ENCODE data around the gene KLF15.

KLF15 gene

GRCh38 chr3:126348308-126348920 lies 8.8 kb downstream of the KLF15 start:
- DNase-seq (ENCODE audit: low read depth, low spot score), result no peak
- Histone ChIP-seq H3K36me3 (ENCODE audit: insufficient read depth, low read length) (no peaks in the 10 kb centered on the region), H3K27ac (no peak overlapping the region), H3K9me3 (ENCODE audit: low read depth, low read length) (no peaks in the 10 kb centered on the region), H3K4me3 (no peak overlapping the region), H3K9ac (ENCODE audit: insufficient read length) (no peak overlapping the region)
- no peak for TF ChIP-seq EZH2 (IDR thresholded peaks at IDR 0.05)
- no peak for TF ChIP-seq POLR2AphosphoS5 (IDR thresholded peaks at IDR 0.05; ENCODE audit: borderline replicate concordance, low read depth, low read length)
- TF ChIP-seq FOXP2 (optimal IDR thresholded peaks at IDR 0.05; ENCODE audit: control extremely low read depth, extremely low read length, insufficient read depth), result no peak

GRCh38 chr3:126347543-126348161 lies 9.6 kb downstream of the KLF15 start:
- TF ChIP-seq POLR2AphosphoS5 (IDR thresholded peaks at IDR 0.05; ENCODE audit: borderline replicate concordance, low read depth, low read length), result no peak
- no peak for TF ChIP-seq EZH2 (IDR thresholded peaks at IDR 0.05)
- no peak for TF ChIP-seq FOXP2 (optimal IDR thresholded peaks at IDR 0.05; ENCODE audit: control extremely low read depth, extremely low read length, insufficient read depth)
- H3K27ac ChIP-seq, result no peak overlapping the region
- no peaks in the 10 kb centered on the region for H3K9me3 ChIP-seq (ENCODE audit: low read depth, low read length)
- no peaks in the 10 kb centered on the region for H3K36me3 ChIP-seq (ENCODE audit: insufficient read depth, low read length)
- no peak overlapping the region for H3K4me3 ChIP-seq
- DNase-seq (ENCODE audit: low read depth, low spot score), result no peak
- no peak overlapping the region for H3K9ac ChIP-seq (ENCODE audit: insufficient read length)

GRCh38 chr3:126346466-126346865 lies 10.7 kb downstream of the KLF15 start:
- Histone ChIP-seq H3K27ac (no peak overlapping the region), H3K9ac (ENCODE audit: insufficient read length) (no peak overlapping the region), H3K4me3 (no peak overlapping the region), H3K9me3 (ENCODE audit: low read depth, low read length) (no peaks in the 10 kb centered on the region), H3K36me3 (ENCODE audit: insufficient read depth, low read length) (no peaks in the 10 kb centered on the region)
- no peak for TF ChIP-seq EZH2 (IDR thresholded peaks at IDR 0.05)
- no peak for TF ChIP-seq FOXP2 (optimal IDR thresholded peaks at IDR 0.05; ENCODE audit: control extremely low read depth, extremely low read length, insufficient read depth)
- TF ChIP-seq POLR2AphosphoS5 (IDR thresholded peaks at IDR 0.05; ENCODE audit: borderline replicate concordance, low read depth, low read length), result no peak
- no peak for DNase-seq (ENCODE audit: low read depth, low spot score)

- H3K36me3 ChIP-seq (ENCODE audit: insufficient read depth, low read length), result no peaks in the 10 kb centered on the region
- no peak for DNase-seq (ENCODE audit: low read depth, low spot score)
- no peak for TF ChIP-seq EZH2 (IDR thresholded peaks at IDR 0.05)
- no peak for TF ChIP-seq FOXP2 (optimal IDR thresholded peaks at IDR 0.05; ENCODE audit: control extremely low read depth, extremely low read length, insufficient read depth)
- no peak for TF ChIP-seq POLR2AphosphoS5 (IDR thresholded peaks at IDR 0.05; ENCODE audit: borderline replicate concordance, low read depth, low read length)
- H3K27ac ChIP-seq, result no peak overlapping the region
- no peak overlapping the region for H3K9ac ChIP-seq (ENCODE audit: insufficient read length)
- H3K4me3 ChIP-seq, result no peak overlapping the region
- no peaks in the 10 kb centered on the region for H3K9me3 ChIP-seq (ENCODE audit: low read depth, low read length)
Observed at GRCh38 chr3:126345641-126346460, 11.4 kb downstream of the KLF15 start.

- no peaks in the 10 kb centered on the region for H3K36me3 ChIP-seq (ENCODE audit: insufficient read depth, low read length)
- TF ChIP-seq EZH2 (IDR thresholded peaks at IDR 0.05), result no peak
- no peak for TF ChIP-seq POLR2AphosphoS5 (IDR thresholded peaks at IDR 0.05; ENCODE audit: borderline replicate concordance, low read depth, low read length)
- no peak for TF ChIP-seq FOXP2 (optimal IDR thresholded peaks at IDR 0.05; ENCODE audit: control extremely low read depth, extremely low read length, insufficient read depth)
- no peak overlapping the region for H3K4me3 ChIP-seq
- no peak overlapping the region for H3K27ac ChIP-seq
- H3K9ac ChIP-seq (ENCODE audit: insufficient read length), result no peak overlapping the region
- DNase-seq (ENCODE audit: low read depth, low spot score), result no peak
- H3K9me3 ChIP-seq (ENCODE audit: low read depth, low read length), result no peaks in the 10 kb centered on the region
Observed at GRCh38 chr3:126345231-126345630, 12.0 kb downstream of the KLF15 start.

GRCh38 chr3:126344380-126345041 lies 12.7 kb downstream of the KLF15 start:
- no peak for DNase-seq (ENCODE audit: low read depth, low spot score)
- H3K36me3 ChIP-seq (ENCODE audit: insufficient read depth, low read length), result no peaks in the 10 kb centered on the region
- H3K27ac ChIP-seq, result no peak overlapping the region
- no peaks in the 10 kb centered on the region for H3K9me3 ChIP-seq (ENCODE audit: low read depth, low read length)
- no peak overlapping the region for H3K4me3 ChIP-seq
- no peak overlapping the region for H3K9ac ChIP-seq (ENCODE audit: insufficient read length)
- TF ChIP-seq EZH2 (IDR thresholded peaks at IDR 0.05), result no peak
- TF ChIP-seq FOXP2 (optimal IDR thresholded peaks at IDR 0.05; ENCODE audit: control extremely low read depth, extremely low read length, insufficient read depth), result no peak
- TF ChIP-seq POLR2AphosphoS5 (IDR thresholded peaks at IDR 0.05; ENCODE audit: borderline replicate concordance, low read depth, low read length), result no peak

- TF ChIP-seq POLR2AphosphoS5 (IDR thresholded peaks at IDR 0.05; ENCODE audit: borderline replicate concordance, low read depth, low read length), result no peak
- no peak for TF ChIP-seq EZH2 (IDR thresholded peaks at IDR 0.05)
- TF ChIP-seq FOXP2 (optimal IDR thresholded peaks at IDR 0.05; ENCODE audit: control extremely low read depth, extremely low read length, insufficient read depth), result no peak
- H3K27ac ChIP-seq, result no peak overlapping the region
- H3K36me3 ChIP-seq (ENCODE audit: insufficient read depth, low read length), result no peaks in the 10 kb centered on the region
- H3K9ac ChIP-seq (ENCODE audit: insufficient read length), result no peak overlapping the region
- no peak for DNase-seq (ENCODE audit: low read depth, low spot score)
- H3K9me3 ChIP-seq (ENCODE audit: low read depth, low read length), result no peaks in the 10 kb centered on the region
- H3K4me3 ChIP-seq, result no peak overlapping the region
Observed at GRCh38 chr3:126343649-126344035, 13.6 kb downstream of the KLF15 start.
